Stimulated activated CD8-positive, alpha-beta memory T cell treated with anti-CD3 and anti-CD28 coated beads, Interleukin-4, amount 100 ng/mL, for 48 hours (primary cell): Measurements from ENCODE around the gene ORAI1.
"Not testable (repeated sequence)": the region's sequence is repeated elsewhere in the genome, so short reads cannot be mapped to it uniquely, and the experiment has no call there.

Experiments
- DNase-seq: peaks from one replicate; pipeline ENCODE4 v3.0.0-alpha.2; 2020

Gene ORAI1

DNA sequence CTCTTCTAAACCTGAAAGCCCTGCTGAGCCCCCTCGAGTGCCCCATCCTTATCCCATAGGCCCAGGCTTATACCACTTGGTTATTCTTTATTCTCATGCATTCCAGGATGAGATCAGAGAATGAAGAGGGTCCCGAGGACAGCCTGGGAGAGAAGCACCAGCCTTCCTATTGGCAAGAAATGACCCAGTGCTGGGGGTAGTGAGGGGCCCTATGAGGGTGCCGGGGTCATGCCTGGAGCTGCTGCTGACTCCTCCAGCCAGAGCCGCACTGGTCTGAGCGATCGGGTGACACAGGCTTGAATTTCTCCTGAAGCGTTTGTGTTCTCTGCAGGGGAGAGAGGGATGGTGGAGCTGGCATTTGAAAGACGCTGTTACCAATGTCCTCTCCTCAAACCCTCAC is 25.0 kb downstream of the ORAI1 start:
- no peak for DNase-seq

DNA sequence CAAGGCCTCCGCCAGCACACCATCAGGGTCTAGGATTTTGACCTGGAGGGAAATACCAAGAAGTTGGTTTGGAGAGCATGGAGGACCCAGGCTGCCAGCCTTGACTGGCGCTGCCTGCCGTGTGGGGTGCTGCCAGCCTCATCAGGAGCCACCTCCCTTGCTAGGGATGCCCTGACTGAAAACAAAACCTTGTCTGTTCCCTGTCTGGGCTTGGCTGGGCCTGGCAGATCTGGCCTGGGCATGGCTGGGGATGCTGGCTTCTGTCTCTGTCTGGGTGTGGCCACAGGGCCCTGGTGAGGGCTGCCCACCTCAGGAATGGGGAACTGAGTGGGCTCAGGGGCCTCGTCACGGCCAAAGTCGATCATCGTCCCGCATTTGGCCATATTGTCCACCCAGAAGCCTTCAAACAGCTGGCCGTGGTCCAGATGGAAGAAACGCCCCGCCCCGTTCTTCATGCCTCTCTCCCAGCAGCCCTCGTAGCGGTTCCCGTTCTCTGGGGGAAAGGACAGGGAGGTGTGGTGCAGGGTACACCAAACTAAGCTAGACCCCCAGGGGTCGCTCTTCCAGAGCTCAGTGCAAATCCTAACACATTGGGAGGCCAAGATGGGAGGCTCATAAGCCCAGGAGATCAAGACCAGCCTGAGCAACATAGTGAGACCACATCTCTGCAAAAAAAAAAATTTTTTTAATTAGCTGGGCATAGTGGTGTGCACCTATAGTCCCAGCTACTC is 26.6 kb downstream of the ORAI1 start:
- DNase-seq = no peak

DNA sequence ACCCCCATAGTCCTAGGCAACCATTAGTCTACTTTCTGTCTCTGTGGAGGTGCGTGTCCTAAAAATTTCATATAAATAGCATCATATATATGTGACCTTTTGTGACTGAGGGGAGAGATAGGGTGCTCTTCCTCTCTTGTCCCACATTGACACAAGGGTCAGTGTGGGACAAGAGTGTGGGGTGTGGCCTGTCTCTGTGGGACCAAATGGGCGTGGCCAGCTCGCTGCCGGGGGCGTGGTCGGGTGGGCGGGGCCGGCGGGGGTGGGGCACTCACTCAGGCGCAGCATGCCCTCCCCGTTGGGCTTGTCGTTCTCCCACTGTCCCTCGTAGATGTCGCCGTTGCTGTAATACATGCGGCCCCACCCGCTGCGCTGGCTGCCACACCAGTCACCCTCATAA is 27.7 kb downstream of the ORAI1 start:
- no peak for DNase-seq

DNA sequence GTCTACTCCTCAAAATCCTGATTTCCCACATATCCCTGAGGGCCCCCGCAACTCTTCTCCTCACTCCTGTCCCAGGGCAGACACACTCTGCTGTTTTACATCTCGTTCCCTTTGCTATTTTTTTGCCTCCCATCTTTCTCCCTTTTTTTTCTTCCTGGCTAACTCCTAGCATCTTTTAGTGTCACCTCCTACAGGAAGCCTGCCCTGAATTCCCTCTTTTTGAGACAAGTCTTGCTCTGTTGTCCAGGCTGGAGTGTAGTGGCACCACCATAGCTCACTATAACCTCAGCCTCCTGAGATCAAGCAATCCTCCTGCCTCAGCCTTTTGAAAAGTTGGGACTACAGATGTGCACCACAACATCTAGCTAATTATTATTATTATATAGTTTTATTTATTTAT is 29.8 kb downstream of the ORAI1 start:
- no peak for DNase-seq

DNA sequence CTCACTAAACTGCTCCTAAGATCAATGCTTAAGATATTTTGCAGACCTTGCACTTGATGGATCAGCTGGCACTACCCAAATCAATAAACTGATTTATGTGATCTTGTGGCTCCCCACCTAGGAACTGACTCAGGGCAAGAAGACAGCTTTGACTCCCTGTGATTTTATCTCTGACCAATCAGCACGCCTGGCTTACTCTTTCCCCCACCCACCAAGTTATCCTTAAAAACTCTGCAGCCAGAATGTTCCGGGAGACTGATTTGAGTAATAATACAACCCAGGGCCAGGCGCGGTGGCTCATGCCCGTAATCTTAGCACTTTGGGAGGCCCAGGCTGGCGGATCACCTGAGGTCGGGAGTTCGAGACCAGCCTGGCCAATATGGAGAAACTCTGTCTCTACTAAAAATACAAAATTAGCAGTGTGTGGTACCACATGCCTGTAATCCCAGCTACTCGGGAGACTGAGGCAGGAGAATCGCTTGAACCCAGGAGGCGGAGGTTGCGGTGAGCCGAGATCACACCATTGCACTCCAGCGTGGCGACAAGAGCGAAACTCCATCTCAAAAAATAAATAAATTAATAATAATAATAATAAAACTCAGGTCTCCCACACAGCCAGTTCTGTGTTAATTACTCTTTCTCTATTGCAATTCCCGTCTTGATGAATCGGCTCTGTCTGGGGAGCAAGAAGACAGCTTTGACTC is 31.1 kb downstream of the ORAI1 start:
- peak; percentile 60 for DNase-seq

DNA sequence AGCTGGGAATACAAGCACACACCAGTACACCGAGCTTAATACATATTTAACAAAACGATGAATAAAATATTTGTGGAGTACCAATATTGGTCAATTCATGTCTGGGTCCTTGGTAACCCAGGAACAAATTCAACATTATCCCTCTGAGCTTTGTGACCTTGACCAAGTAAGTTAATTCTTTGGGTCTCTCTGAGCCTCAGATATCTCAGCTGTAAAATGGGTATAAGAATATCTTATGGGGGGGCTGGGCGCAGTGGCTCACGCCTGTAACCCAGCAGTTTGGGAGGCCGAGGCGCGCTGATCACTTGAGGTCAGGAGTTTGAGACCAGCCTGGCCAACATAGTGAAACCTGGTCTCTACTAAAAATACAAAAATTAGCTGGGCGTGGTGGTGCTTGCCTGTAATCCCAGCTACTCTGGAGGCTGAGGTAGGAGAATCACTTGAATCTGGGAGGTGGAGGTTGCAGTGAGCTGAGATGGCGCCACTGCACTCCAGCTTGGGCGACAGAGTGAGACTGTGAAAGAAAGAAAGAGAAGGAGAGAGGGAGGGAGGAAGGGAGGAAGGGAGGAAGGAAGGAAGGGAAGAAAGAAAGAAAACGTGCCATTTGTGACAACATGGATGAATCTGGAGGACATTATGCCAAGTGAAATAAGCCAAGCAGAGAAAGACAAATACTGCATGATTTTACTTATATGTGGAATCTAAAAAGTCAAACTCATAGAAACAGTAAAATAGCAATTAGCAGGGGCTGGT is 35.2 kb downstream of the ORAI1 start:
- not testable (repeated sequence) for DNase-seq

DNA sequence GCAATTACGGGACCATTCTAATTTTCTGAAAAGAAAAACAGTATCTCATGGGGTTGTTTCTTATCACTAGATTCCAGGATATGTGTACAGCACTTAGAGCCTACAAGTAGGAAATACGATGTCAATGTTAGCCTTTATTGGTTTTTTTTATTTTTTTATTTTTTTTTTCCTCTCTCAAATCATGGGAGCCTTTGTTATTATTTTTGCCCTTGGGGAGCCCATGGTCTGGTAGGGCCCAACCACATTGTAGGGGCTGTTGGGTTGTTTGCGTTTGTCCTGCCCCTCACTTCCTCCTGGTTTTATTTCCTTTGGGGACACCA is 37.2 kb downstream of the ORAI1 start:
- no peak for DNase-seq

DNA sequence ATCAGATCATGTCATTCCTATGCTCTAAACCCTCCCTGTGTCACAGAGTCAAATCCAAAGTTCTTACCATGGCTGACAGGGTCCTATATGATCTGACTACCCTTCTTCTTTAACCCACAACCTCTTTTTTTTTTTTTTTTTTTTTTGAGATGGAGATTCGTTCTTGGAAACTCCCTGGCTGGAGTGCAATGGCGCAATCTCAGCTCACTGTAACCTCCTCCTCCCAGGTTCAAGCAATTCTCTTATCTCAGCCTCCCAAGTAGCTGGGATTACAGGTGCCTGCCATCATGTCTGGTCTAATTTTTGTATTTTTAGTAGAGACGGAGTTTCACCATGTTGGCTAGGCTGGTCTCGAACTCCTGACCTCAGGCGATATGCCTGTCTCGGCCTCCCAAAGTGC is 40.5 kb downstream of the ORAI1 start:
- not testable (repeated sequence) for DNase-seq

DNA sequence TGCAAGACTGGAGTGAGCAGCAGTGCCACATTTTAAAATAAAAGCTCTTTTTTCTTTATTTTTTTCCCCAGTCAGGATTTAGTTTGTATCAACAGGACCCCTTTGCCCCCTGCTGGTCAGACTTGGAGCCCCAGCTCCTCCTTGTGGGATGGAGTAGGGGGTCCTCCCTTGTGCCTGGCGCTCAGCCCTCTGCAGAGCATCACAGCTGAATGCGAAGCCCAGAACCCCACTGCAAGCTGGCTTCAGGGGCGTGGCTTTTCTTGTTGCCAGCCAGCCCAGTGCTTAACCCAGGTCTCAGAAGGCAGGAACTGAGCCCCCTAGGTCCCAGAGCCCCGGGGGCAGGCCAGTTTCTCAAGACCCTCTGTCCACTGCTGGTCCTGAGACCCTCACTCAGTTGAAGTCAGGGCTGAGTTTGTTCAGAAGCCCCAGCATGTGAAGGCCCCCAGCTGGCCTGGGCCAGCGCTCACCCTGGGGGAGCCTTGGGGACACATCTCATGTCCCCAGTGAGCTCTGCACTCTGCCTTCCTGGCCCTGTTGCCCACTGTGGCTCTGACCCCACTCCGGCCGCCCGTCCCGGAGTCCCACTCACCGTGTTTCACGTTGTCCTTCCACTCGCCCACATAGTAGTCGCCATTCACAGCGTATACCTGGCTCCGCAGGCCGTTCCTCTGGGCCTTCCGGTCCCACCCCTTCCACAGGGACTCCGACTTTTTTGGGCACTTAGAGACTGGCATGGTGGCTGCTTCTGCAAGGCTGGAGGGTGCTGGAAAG is 42.6 kb downstream of the ORAI1 start:
- DNase-seq = peak; percentile 74

DNA sequence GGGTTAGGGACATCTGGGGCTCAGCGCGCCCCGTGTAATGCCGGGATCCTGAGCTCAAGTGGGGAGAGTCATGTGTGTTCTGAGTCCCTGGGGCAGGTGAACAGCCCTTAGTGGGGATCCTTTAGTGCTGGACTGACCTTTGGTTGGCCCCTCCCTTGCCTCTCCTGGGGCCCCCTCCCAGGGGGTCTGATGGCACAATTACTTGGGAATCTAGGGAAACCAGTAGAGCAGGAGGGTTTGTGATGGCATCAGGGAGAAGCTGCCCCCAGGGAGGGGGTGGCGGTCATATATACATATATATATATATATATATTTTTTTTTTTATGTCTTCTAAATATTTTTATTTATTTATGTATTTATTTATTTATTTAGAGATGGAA is 43.2 kb downstream of the ORAI1 start, which contains the start of gene MORN3:
Gene MORN3 (minus strand): TSS at position 134 of the 380 bp plus-strand sequence. CDS start 171 bp downstream, outside the sequence.
- no peak for DNase-seq

DNA sequence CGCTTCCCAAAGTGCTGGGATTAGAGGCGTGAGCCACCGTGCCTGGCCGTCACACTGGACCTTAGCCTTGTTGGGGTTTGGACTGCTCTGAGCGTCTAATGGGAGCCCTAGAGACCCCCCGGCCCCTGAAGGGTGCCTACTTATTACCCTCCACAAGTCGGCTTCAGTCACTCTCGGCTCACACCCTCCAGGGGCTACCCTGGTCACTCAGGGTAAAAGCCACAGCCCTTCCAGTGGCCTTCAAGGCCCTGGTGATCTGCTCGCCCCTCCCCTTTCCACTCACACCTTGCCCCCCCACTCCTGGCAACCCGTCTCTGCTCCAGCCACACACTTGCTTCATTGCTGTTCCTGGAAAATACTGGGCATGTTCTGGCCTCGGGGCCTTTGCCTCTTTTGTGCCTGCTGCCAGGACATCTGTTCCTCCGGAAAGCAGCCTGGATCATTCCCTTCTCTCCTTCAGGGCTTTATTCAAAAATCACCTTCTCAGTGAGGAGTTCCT is 46.7 kb downstream of the ORAI1 start:
- no peak for DNase-seq

DNA sequence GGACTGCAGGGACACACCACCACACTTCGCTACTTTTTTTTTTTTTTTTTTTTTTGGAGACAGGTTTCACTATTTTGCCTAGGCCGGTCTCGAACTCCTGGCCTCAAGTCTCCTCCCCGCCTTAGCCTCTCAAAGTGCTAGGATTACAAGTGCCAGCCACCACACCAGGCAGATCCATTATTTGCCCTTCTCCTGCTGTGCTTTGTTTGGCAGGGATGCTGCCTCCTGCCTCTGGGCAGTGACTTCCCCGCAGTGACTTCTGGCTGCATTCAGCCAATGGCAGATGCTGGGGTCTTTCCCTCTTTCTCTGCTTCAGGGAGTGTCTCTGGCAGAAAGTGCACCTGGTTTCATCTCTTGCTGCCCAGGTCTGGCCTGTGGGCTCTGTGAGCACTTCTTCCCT is 49.9 kb downstream of the ORAI1 start:
- no peak for DNase-seq

DNA sequence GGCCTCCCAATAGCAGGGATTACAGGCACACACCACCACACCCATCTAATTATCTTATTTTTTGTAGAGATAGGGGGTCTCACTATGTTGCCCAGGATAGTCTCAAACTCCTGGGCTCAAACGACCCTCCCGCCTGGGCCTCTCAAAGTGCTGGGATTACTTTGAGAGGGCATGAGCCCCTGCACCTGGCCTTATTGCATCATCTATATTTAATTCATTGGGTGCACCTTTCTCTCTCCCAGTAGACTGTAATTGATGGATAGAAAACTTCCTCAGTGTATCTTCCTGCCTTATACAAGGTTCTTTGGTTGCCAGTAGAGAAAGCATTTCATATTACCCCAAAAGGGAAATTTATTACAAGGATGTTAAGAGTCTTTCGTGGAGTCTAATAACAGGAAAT is 52.0 kb downstream of the ORAI1 start:
- no peak for DNase-seq

DNA sequence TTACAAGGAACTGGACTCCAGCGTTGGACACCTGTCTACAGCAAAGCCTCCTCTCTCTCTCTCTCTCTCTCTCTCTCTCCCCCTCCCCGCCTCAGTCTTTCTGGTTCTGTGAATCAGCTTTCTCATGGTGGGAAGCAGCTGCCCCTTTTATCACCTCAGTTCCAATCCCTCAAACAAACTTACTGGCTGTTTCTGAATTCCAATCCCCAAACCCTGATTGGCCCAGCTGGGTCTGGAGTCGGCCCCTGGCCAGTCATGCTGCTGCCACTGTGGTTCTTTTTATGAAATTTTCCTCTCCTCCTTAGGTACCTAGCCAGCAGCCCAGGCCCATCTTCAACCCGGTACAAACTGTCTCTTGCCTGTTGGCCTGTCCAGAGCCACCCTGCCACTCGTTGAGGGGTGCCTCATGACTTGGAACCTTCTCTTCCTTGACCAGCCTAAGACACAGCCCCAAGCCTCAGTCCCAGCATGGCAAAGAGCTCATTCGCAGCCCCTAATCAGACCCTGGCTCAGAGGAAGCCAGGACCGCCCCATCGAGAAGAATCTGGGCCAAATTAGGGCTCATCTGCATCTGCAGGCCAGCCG is 52.5 kb downstream of the ORAI1 start:
- no peak for DNase-seq

DNA sequence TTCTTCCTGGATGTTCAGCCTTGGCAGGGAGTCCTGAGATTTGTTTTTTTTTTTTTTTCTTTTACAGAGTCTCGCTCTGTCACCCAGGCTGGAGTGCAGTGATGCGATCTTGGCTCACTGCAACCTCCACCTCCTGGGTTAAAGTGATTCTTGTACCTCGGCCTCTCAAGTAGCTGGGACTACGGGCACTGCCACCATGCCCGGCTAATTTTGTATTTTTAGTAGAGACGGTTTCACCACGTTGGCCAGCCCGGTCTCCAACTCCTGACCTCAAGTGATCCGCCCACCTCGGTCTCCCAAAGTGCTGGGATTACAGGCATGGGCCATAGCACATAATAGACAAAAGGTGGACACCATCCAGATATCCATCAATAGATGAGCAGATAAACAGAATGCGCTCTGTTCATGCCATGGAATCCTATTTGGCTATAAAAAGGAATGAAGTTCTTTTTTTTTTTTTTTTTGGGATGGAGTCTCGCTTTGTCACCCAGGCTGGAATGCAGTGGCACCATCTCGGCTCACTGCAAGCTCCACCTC is 53.4 kb downstream of the ORAI1 start:
- not testable (repeated sequence) for DNase-seq

DNA sequence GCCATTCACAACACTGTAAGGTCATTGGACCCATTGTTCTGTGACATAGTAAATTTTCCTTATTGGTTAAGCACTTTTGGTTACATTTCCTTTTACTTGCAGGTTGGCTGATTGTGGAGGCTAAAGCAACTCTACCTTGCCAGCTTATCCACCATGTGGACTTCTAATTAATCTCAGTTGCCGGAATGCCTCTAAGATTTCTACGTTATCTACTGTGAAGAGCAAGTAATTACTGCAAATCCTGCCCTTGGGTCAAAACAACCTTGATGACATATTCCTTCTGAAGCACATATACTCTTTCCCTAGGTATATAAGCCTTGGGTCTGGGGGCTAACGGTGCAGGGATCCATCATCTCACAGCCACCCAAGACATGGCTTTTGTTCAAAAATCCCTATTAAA is 62.6 kb downstream of the ORAI1 start:
- no peak for DNase-seq

DNA sequence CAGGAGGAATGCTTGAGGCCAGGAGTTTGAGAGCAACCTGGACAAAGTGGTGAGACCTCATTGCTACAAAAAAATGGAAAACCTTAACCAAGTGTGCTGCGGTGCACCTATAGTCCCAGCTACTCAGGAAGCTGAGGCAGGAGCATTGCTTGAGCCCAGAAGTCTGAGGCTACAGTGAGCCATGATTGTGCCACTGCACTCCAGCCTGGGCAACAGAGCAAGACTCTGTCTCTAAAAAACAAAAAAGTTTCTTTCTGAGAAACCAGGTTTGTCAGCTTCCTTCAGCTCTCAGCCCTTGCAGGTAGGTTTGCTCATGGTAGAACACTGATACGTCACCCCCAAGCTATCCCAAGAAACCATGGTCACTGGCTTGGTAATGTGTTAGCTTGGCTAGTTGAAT is 63.1 kb downstream of the ORAI1 start:
- no peak for DNase-seq
